SK-N-SH treated with all-trans-retinoic acid at 6 μM for 48 hours (cell line): Measurements from ENCODE around the gene ZNF774.

Experiments used
- ATAC-seq: fragments of 200-7000 bp; cut with Tn5 transposase; 3 replicates; pipeline ENCODE4 v1.9.1; 2020; ENCODE audit warnings: mild to moderate bottlenecking, moderate library complexity
- ARNTL ChIP-seq: fragments of 450-650 bp; formaldehyde crosslinking; IDR thresholded peaks from 2 replicates; pipeline ENCODE4 v1.5.0; 2020; ENCODE audit warnings: low read depth, mild to moderate bottlenecking, moderate library complexity, borderline replicate concordance
- BACH2 ChIP-seq: fragments of 250-450 bp; sonication (Bioruptor Pico); IDR thresholded peaks from 2 replicates; pipeline ENCODE4 v1.9.0; 2021; ENCODE audit warnings: mild to moderate bottlenecking, borderline replicate concordance
- CREB5 ChIP-seq: fragments of 250-450 bp; sonication (Bioruptor Pico); IDR thresholded peaks from 2 replicates; pipeline ENCODE4 v1.5.1; 2020; ENCODE audit warnings: low read depth, mild to moderate bottlenecking, moderate library complexity
- CSDC2 ChIP-seq: fragments of 250-450 bp; sonication (Bioruptor Pico); IDR thresholded peaks from 2 replicates; pipeline ENCODE4 v1.5.0; 2020; ENCODE audit warnings: mild to moderate bottlenecking, moderate library complexity
- CSRNP3 ChIP-seq: fragments of 250-450 bp; sonication (Bioruptor Pico); IDR thresholded peaks from 2 replicates; pipeline ENCODE4 v1.5.1; 2021; ENCODE audit warnings: mild to moderate bottlenecking, moderate library complexity
- ESRRG ChIP-seq: fragments of 250-450 bp; sonication (Bioruptor Pico); IDR thresholded peaks from 2 replicates; pipeline ENCODE4 v1.6.1; 2021; ENCODE audit warnings: mild to moderate bottlenecking
- GLIS3 ChIP-seq: fragments of 250-450 bp; sonication (Bioruptor Pico); IDR thresholded peaks from 2 replicates; pipeline ENCODE4 v1.5.0; 2020; ENCODE audit warnings: mild to moderate bottlenecking, moderate library complexity
- ISL1 ChIP-seq: fragments of 250-450 bp; sonication (Bioruptor Pico); IDR thresholded peaks from 2 replicates; pipeline ENCODE4 v2.1.2; 2022; ENCODE audit warnings: mild to moderate bottlenecking, moderate library complexity
- OSR1 ChIP-seq: fragments of 250-450 bp; sonication (Bioruptor Pico); IDR thresholded peaks from 2 replicates; pipeline ENCODE4 v1.8.0; 2022; ENCODE audit warnings: moderate library complexity, mild to moderate bottlenecking, inconsistent platforms
- PATZ1 ChIP-seq: fragments of 250-450 bp; sonication (Bioruptor Pico); IDR thresholded peaks from 2 replicates; pipeline ENCODE4 v1.8.0; 2020; ENCODE audit warnings: mild to moderate bottlenecking, moderate library complexity, borderline replicate concordance
- PPARA ChIP-seq: fragments of 250-450 bp; sonication (Bioruptor Pico); IDR thresholded peaks from 2 replicates; pipeline ENCODE4 v1.5.0; 2020; ENCODE audit warnings: mild to moderate bottlenecking, borderline replicate concordance
- SNAI2 ChIP-seq: fragments of 250-450 bp; sonication (Bioruptor Pico); IDR thresholded peaks from 2 replicates; pipeline ENCODE4 v1.5.0; 2020; ENCODE audit warnings: mild to moderate bottlenecking, moderate library complexity
- TCF4 ChIP-seq: fragments of 250-450 bp; sonication (Bioruptor Pico); IDR thresholded peaks from 2 replicates; pipeline ENCODE4 v1.8.0; 2021; ENCODE audit warnings: mild to moderate bottlenecking, moderate library complexity, borderline replicate concordance
- ZC3H10 ChIP-seq: fragments of 250-450 bp; sonication (Bioruptor Pico); IDR thresholded peaks from 2 replicates; pipeline ENCODE4 v1.5.1; 2021; ENCODE audit warnings: mild to moderate bottlenecking, moderate library complexity
- ZFP3 ChIP-seq: fragments of 250-450 bp; sonication (Bioruptor Pico); IDR thresholded peaks from 2 replicates; pipeline ENCODE4 v1.5.0; 2020; ENCODE audit warnings: mild to moderate bottlenecking, moderate library complexity
- ZFP30 ChIP-seq: fragments of 450-650 bp; formaldehyde crosslinking; IDR thresholded peaks from 2 replicates; pipeline ENCODE4 v1.5.0; 2022; ENCODE audit warnings: mild to moderate bottlenecking, moderate library complexity
- ZNF565 ChIP-seq: fragments of 450-650 bp; formaldehyde crosslinking; conservative IDR thresholded peaks from 2 replicates; pipeline ENCODE4 v1.5.0; 2020; ENCODE audit warnings: low read depth, mild to moderate bottlenecking, moderate library complexity
- ZNF70 ChIP-seq: fragments of 450-650 bp; formaldehyde crosslinking; IDR thresholded peaks from 2 replicates; pipeline ENCODE4 v1.5.0; 2020; ENCODE audit warnings: mild to moderate bottlenecking, moderate library complexity
- ZNF8 ChIP-seq: fragments of 450-650 bp; formaldehyde crosslinking; IDR thresholded peaks from 2 replicates; pipeline ENCODE4 v1.5.0; 2020; ENCODE audit warnings: mild to moderate bottlenecking, moderate library complexity
- TF ChIP-seq, protein P1 (sequence below): fragments of 250-450 bp; sonication (Bioruptor Pico); IDR thresholded peaks from 2 replicates; pipeline ENCODE4 v1.8.0; 2021; ENCODE audit warnings: low read depth, mild to moderate bottlenecking, moderate library complexity, borderline replicate concordance
- TF ChIP-seq, protein P2 (sequence below): fragments of 250-450 bp; sonication (Bioruptor Pico); IDR thresholded peaks from 2 replicates; pipeline ENCODE4 v1.5.0; 2020; ENCODE audit warnings: mild to moderate bottlenecking, moderate library complexity

ZNF774 gene

DNA sequence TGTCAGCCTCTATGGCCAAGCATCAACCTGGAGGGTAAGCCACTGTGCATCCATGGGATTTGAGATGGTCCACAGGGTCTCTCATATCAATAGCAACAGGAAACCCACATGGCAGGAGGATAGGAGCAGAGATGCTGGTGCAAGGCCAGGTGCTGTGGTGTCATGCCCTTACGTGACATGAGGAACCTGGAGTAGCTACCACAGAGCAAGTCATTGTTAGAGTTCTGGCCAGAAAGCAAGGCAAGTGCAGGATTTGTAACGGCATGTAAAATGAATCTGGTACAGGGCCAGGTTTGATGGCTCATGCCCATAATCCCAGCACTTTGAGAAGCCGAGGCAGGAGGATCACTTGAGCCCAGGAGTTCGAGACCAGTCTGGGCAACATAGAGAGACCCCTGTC is 14.8 kb upstream of the ZNF774 start (continued):
- TF ChIP-seq, protein P1, sequence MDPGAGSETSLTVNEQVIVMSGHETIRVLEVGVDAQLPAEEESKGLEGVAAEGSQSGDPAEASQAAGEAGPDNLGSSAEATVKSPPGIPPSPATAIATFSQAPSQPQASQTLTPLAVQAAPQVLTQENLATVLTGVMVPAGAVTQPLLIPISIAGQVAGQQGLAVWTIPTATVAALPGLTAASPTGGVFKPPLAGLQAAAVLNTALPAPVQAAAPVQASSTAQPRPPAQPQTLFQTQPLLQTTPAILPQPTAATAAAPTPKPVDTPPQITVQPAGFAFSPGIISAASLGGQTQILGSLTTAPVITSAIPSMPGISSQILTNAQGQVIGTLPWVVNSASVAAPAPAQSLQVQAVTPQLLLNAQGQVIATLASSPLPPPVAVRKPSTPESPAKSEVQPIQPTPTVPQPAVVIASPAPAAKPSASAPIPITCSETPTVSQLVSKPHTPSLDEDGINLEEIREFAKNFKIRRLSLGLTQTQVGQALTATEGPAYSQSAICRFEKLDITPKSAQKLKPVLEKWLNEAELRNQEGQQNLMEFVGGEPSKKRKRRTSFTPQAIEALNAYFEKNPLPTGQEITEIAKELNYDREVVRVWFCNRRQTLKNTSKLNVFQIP (CRISPR knock-in tag), result no peak
- TF ChIP-seq PATZ1 (CRISPR knock-in tag) (no peak), ESRRG (no peak), BACH2 (CRISPR knock-in tag) (no peak), GLIS3 (CRISPR knock-in tag) (no peak), TCF4 (CRISPR knock-in tag) (no peak), OSR1 (CRISPR knock-in tag) (no peak)
- TF ChIP-seq, protein P2, sequence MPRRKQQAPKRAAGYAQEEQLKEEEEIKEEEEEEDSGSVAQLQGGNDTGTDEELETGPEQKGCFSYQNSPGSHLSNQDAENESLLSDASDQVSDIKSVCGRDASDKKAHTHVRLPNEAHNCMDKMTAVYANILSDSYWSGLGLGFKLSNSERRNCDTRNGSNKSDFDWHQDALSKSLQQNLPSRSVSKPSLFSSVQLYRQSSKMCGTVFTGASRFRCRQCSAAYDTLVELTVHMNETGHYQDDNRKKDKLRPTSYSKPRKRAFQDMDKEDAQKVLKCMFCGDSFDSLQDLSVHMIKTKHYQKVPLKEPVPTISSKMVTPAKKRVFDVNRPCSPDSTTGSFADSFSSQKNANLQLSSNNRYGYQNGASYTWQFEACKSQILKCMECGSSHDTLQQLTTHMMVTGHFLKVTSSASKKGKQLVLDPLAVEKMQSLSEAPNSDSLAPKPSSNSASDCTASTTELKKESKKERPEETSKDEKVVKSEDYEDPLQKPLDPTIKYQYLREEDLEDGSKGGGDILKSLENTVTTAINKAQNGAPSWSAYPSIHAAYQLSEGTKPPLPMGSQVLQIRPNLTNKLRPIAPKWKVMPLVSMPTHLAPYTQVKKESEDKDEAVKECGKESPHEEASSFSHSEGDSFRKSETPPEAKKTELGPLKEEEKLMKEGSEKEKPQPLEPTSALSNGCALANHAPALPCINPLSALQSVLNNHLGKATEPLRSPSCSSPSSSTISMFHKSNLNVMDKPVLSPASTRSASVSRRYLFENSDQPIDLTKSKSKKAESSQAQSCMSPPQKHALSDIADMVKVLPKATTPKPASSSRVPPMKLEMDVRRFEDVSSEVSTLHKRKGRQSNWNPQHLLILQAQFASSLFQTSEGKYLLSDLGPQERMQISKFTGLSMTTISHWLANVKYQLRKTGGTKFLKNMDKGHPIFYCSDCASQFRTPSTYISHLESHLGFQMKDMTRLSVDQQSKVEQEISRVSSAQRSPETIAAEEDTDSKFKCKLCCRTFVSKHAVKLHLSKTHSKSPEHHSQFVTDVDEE, result no peak

DNA sequence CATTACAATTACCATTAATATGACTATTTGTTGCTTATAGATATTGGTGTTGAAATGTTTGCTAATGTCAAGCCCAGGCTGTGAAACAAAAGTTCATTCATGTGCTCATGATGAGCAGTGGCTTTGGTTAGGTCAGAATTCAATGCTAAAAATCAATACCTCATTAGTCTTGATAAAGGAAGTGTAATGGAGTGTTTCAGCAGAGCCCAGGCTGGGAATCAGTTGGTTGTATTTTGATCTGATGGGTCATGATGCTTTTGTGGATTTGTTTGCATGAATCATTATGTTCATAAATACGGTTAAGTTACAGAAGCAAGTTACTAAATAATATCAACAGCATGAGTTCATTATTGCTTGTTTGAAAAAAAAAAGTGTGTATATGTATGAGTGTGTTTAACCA is 13.6 kb upstream of the ZNF774 start:
- no peak for ATAC-seq
- TF ChIP-seq CSDC2 (CRISPR knock-in tag), result no peak
- TF ChIP-seq, all 23 proteins: peak for 0

DNA sequence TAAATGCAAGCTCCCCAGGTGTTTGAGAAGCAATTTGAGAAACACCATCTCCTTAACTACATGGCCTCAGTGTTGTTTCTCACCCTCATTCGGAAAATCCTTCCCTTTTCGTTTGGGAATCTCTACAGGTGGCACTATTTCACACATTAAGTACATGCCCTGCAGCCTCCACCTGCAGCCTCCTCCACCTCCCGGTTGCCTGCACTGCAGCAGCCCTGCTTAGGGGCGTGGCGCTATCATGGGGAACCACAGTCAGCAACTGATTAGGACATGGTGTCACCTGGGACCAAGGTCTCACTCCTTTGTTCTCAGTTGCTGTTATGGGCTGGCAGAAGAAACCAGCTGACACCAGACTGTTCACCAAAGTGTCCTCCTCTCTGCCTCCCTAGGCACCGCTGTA is 11.7 kb upstream of the ZNF774 start:
- no peak for TF ChIP-seq ZFP3 (CRISPR knock-in tag)
- TF ChIP-seq ESRRG, result no peak
- TF ChIP-seq PPARA (CRISPR knock-in tag), result no peak
- TF ChIP-seq ZNF8 (CRISPR knock-in tag), result no peak
- TF ChIP-seq ISL1 (CRISPR knock-in tag), result no peak
- TF ChIP-seq ZNF70, result no peak
- TF ChIP-seq ARNTL (CRISPR knock-in tag), result no peak
- TF ChIP-seq, protein P2, result no peak
- no peak for TF ChIP-seq OSR1 (CRISPR knock-in tag)
- TF ChIP-seq ZNF565 (CRISPR knock-in tag), result no peak
- TF ChIP-seq SNAI2, result no peak
- TF ChIP-seq ZC3H10, result no peak
- TF ChIP-seq TCF4 (CRISPR knock-in tag), result no peak
- no peak for TF ChIP-seq CSDC2 (CRISPR knock-in tag)
- TF ChIP-seq CREB5 (CRISPR knock-in tag), result no peak
- TF ChIP-seq ZFP30 (CRISPR knock-in tag), result no peak
- TF ChIP-seq, protein P1 (CRISPR knock-in tag), result no peak
- no peak for TF ChIP-seq CSRNP3 (CRISPR knock-in tag)
- TF ChIP-seq, all 23 proteins: peak for 0
- no peak for ATAC-seq
